Calu3 (cell line): ENCODE results near the gene CXCL8. TPM values are rescaled to one million over a fixed set of nuclear protein-coding genes. Genes with fewer than 3 reads are reported as not detected.

Experiments
- BruUV-seq: library from RNA; stranded (reverse); fragments of 400-500 nt; replicated peaks from 2 replicates; lab custom pipeline; 2021; lab: Mats Ljungman, UMichigan
- CTCF ChIA-PET: fragments of 300-600 bp; sonication (Branson Sonifier 250); formaldehyde crosslinking; loops from one replicate; lab custom pipeline; 2022; ENCODE audit warnings: antibody characterized with exemption; lab: Charles Lee
- DNase-seq: peaks from one replicate; pipeline ENCODE4 v3.0.0; 2022
- H3K27ac Mint-ChIP-seq: one replicate; pipeline ENCODE4 v1.8.0; 2022; ENCODE audit warnings: mixed read lengths; ENCODE audit not compliant: unreplicated experiment
- H3K27me3 Mint-ChIP-seq: one replicate; pipeline ENCODE4 v1.8.0; 2022; ENCODE audit warnings: mixed read lengths; ENCODE audit not compliant: unreplicated experiment
- H3K36me3 Mint-ChIP-seq: one replicate; pipeline ENCODE4 v1.8.0; 2022; ENCODE audit warnings: mild to moderate bottlenecking, moderate library complexity, mixed read lengths; ENCODE audit not compliant: insufficient read depth, unreplicated experiment
- H3K4me1 Mint-ChIP-seq: one replicate; pipeline ENCODE4 v1.8.0; 2022; ENCODE audit warnings: mild to moderate bottlenecking, low read depth, mixed read lengths; ENCODE audit not compliant: unreplicated experiment
- H3K4me3 Mint-ChIP-seq: one replicate; pipeline ENCODE4 v1.8.0; 2022; ENCODE audit warnings: mild to moderate bottlenecking, low read depth, moderate library complexity, mixed read lengths; ENCODE audit not compliant: unreplicated experiment
- H3K9me3 Mint-ChIP-seq: one replicate; pipeline ENCODE4 v1.8.0; 2022; ENCODE audit warnings: low read depth, mixed read lengths; ENCODE audit not compliant: unreplicated experiment
- intact Hi-C: fragments of 100-400 bp; cut with micrococcal nuclease; formaldehyde crosslinking; loops from one replicate; pipeline ENCODE4 v1.10.0; 2022; ENCODE audit not compliant: unreplicated experiment
- total RNA-seq: library from RNA; stranded (reverse); gene quantifications from 2 replicates; pipeline ENCODE4 v1.2.3, GENCODE V29; 2022
- TF ChIP-seq, protein P1 (sequence below): fragments of 200-600 bp; IDR thresholded peaks from one replicate; pipeline ENCODE4 v1.8.0; 2022; ENCODE audit warnings: antibody characterized with exemption; ENCODE audit not compliant: unreplicated experiment

CXCL8 gene
- total RNA-seq, 1 experiment from 2014 or later = 404 TPM

DNA sequence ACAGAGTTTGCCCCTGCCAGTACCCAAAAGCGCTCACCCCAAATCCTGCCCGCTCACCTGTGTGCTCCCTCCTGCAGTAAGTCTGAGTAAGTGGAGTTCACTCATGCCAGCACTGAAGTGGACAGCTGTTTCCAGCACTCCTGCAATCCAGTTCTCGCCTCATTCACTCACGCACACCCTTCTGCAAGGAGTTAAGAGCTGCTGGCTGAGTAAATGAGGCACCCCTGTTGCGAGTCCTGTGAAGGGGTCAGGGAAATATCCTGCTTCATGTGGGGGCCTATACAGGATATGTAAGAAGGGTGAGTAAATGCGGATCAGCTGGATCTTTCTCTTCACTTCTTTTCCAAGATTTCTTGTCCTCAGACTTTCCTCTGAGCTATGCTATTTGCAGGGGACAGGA, 23.5 kb downstream of the CXCL8 start:
- no peak for DNase-seq
- intact Hi-C loops = no loop called here
- Mint-ChIP-seq H3K9me3 (no peaks in the 10 kb centered on the region), H3K4me1 (no peaks in the 10 kb centered on the region), H3K27me3 (no peaks in the 10 kb centered on the region), H3K36me3 (no peaks in the 10 kb centered on the region), H3K27ac (no peak overlapping the region), H3K4me3 (no peak overlapping the region)
- TF ChIP-seq, protein P1, sequence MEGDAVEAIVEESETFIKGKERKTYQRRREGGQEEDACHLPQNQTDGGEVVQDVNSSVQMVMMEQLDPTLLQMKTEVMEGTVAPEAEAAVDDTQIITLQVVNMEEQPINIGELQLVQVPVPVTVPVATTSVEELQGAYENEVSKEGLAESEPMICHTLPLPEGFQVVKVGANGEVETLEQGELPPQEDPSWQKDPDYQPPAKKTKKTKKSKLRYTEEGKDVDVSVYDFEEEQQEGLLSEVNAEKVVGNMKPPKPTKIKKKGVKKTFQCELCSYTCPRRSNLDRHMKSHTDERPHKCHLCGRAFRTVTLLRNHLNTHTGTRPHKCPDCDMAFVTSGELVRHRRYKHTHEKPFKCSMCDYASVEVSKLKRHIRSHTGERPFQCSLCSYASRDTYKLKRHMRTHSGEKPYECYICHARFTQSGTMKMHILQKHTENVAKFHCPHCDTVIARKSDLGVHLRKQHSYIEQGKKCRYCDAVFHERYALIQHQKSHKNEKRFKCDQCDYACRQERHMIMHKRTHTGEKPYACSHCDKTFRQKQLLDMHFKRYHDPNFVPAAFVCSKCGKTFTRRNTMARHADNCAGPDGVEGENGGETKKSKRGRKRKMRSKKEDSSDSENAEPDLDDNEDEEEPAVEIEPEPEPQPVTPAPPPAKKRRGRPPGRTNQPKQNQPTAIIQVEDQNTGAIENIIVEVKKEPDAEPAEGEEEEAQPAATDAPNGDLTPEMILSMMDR = no peak
- CTCF ChIA-PET = interaction anchor here (1.7 kb wide), 1 partner anchor 91 kb away, joined by 3 read pairs; no protein-coding TSS in a partner anchor
- BruUV-seq = no TSS peak

DNA sequence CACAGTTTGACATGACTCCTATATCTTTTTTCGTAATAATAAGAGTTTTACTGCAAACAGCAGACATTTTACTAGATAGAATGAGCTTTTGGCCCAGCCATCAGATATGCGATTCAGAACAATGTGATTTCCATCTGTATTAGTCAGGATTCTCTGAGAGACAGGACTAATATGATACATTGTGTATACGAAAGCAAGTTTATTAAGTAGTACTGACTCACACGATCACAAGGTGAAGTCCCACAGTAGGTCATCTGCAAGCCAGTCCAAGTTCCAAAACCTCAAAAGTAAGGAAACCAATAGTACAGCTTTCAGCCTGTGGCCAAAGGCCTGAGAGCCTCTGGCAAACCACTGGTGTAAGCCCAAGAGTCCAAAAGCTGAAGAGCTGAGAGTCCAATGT, 24.1 kb downstream of the CXCL8 start:
- DNase-seq = no peak
- H3K36me3 Mint-ChIP-seq = no peaks in the 10 kb centered on the region
- TF ChIP-seq, protein P1 = no peak

DNA sequence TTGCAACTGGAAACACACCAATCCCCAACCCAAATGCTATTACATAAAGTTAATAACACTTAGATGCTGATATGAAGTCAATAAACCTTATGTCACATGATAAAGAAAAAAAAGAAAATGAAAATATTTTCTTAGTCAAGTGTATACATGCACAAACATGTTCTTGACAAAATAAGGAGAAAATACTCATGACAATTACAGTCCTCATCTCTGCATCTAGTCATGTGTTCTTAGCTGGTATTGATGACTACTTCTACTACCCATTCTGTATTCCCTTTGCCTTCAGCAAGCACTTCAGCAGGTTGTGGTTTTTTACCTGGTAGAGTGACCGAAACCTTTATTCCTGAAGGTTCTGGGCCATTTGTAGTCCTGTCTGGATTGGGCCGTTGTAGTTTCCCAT, 24.9 kb downstream of the CXCL8 start:
- intact Hi-C loops = no loop called here
- TF ChIP-seq, protein P1 = no peak
- Mint-ChIP-seq H3K27me3 (no peaks in the 10 kb centered on the region), H3K4me3 (no peak overlapping the region), H3K9me3 (no peaks in the 10 kb centered on the region), H3K4me1 (no peaks in the 10 kb centered on the region), H3K27ac (no peak overlapping the region), H3K36me3 (no peaks in the 10 kb centered on the region)
- CTCF ChIA-PET = no interaction called here
- DNase-seq = no peak
- no TSS peak for BruUV-seq

More for the DNA sequence above, 24.1 kb downstream of the CXCL8 start:
- CTCF ChIA-PET = no interaction called here
- H3K4me3 Mint-ChIP-seq = no peak overlapping the region
- intact Hi-C loops = no loop called here
- BruUV-seq = no TSS peak
- H3K9me3 Mint-ChIP-seq = no peaks in the 10 kb centered on the region
- no peak overlapping the region for H3K27ac Mint-ChIP-seq
- H3K27me3 Mint-ChIP-seq = no peaks in the 10 kb centered on the region
- H3K4me1 Mint-ChIP-seq = no peaks in the 10 kb centered on the region

DNA sequence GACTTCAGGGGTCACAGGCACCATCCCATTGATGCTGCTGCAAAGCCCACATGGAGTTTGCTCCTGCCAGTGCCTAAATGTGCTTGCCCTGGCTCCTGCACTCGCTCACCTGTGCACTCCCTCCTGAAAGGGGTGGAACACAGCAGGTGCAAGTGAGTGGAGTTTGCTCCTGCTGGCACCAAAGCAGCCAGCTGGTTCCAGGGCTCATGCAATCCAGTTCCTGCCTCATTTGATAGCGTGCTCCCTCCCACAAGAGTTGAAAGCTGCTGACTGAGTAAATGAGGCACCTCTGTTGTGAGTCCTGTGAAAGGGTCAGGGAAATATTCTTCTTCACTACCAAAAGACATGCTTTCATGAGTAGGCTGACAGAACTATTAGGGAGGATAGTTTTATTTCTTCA, 30.5 kb downstream of the CXCL8 start:
- CTCF ChIA-PET = no interaction called here
- BruUV-seq = no TSS peak

More for the DNA sequence above, 30.5 kb downstream of the CXCL8 start:
- Mint-ChIP-seq H3K4me1 (no peaks in the 10 kb centered on the region), H3K9me3 (no peaks in the 10 kb centered on the region), H3K36me3 (no peaks in the 10 kb centered on the region), H3K27me3 (no peaks in the 10 kb centered on the region), H3K27ac (no peak overlapping the region), H3K4me3 (no peak overlapping the region)
- no peak for DNase-seq
- intact Hi-C loops = no loop called here
- TF ChIP-seq, protein P1 = no peak
